Measurements from ENCODE around the gene EYA4. TPM values are rescaled to one million over a fixed set of nuclear protein-coding genes. Genes with fewer than 3 reads are reported as not detected.

The EYA4 gene
- total and polyA plus RNA-seq, 7 donors, result 0.01 to 8.6 (median 0.82) TPM; not detected in 2

DNA sequence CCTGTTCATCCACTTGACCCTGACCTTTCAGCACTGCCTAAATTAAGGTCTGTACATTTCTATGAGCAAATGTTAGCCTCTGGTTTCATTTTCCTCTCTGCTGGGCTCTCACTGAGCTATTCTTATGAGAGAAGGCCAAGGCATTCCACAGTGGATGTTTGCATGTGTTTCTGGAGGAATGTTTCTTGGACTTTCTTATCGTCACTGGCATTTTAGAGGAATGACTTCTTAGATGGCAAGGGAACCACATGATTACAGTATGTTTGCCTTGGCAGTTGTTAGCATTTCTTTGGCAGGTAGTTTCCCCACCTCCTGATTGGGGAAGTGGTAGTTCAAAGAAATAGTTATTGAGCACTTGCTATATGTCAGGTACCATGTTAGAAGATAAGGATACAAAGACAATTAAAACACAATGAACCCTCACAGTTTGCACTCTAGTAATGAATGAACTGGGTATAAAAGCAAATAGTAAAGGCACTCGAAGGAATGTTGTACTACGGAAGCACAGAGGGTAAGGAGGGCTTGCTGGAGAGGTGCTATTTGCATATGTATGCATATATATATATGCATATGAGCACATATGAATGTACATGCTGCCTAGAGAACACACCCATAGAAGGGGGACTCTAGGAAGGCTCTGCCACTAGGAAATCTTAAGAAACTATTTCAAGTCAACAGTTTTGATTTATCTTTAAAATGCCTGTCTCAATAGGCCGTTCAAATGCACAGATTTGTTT lies 307.4 kb downstream of the EYA4 start:
- Histone ChIP-seq H3K36me3 (no peaks in the 10 kb centered on the region), H3K4me3 (no peak overlapping the region), H3K9me3 (no peaks in the 10 kb centered on the region), H3K27ac (peak overlapping the region in 1 of 4 donors; percentile 66), H3K4me1 (peaks cover 0 to 24% (median 18%) of the 10 kb centered on the region in 4 donors), H3K27me3 (no peaks in the 10 kb centered on the region)
- no peak for DNase-seq
- WGBS, 2 donors, result 18 to 62% methylated on average over 4 of the region's 4 CpGs
- TF ChIP-seq, protein P1, sequence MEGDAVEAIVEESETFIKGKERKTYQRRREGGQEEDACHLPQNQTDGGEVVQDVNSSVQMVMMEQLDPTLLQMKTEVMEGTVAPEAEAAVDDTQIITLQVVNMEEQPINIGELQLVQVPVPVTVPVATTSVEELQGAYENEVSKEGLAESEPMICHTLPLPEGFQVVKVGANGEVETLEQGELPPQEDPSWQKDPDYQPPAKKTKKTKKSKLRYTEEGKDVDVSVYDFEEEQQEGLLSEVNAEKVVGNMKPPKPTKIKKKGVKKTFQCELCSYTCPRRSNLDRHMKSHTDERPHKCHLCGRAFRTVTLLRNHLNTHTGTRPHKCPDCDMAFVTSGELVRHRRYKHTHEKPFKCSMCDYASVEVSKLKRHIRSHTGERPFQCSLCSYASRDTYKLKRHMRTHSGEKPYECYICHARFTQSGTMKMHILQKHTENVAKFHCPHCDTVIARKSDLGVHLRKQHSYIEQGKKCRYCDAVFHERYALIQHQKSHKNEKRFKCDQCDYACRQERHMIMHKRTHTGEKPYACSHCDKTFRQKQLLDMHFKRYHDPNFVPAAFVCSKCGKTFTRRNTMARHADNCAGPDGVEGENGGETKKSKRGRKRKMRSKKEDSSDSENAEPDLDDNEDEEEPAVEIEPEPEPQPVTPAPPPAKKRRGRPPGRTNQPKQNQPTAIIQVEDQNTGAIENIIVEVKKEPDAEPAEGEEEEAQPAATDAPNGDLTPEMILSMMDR (IDR thresholded peaks at IDR 0.05), result no peak
- no peak for TF ChIP-seq POLR2A (IDR thresholded peaks at IDR 0.05)
- TF ChIP-seq POLR2AphosphoS5 (IDR thresholded peaks at IDR 0.05), result no peak
- TF ChIP-seq EP300 (IDR thresholded peaks at IDR 0.05), result no peak
- intact Hi-C loops (cut with DNase I), result no loop called here

DNA sequence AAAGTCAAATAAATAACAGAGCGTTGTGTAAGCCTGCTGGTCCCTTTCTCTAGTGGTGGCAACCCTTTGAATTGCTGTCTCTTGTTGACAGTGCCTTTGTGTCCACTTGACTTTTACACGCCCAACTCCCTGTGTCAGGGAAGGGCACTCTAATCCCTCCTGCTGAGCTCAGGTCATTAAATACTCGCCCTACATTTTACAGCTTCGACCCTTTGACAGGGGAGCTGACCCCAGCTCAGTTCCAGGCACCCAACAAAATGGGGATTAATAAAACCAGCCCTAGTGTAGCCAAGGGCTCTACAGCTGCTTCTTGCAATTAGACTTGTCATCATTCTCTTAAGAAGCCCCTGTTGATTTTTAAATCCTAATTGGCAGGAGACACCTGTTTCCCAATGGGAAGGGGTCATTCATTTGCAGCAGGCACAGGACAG lies 308.2 kb downstream of the EYA4 start:
- H3K4me1 ChIP-seq, result peaks cover 0 to 24% (median 18%) of the 10 kb centered on the region in 4 donors
- no peak for TF ChIP-seq EP300 (IDR thresholded peaks at IDR 0.05)
- WGBS, 2 donors, result 28 to 57% methylated on average over 4 of the region's 4 CpGs
- no peaks in the 10 kb centered on the region for H3K36me3 ChIP-seq
- intact Hi-C loops (cut with DNase I), result no loop called here
- H3K27me3 ChIP-seq, result no peaks in the 10 kb centered on the region
- H3K27ac ChIP-seq, result peak overlapping the region in 1 of 4 donors; percentile 66
- no peaks in the 10 kb centered on the region for H3K9me3 ChIP-seq
- DNase-seq, result no peak
- no peak overlapping the region for H3K4me3 ChIP-seq

DNA sequence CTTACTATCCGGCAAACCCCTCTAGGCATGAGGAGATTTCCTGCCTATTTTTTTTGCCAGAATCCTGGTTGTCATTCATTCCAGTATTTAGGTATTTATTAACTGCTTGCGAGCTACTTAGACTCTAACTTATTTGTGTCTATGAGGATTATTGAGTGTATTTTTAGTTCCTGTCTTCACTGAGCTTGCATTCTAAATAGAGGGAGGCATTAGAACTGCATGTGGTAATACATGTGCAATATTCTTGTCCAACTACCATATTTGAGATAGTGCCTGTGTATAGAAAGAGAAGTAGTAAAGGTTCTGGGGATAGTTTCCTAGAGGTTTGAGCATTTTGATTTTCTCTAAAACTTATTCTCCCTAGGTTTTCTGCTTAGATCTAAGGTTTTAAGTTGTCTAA lies 308.9 kb downstream of the EYA4 start:
- Histone ChIP-seq H3K9me3 (no peaks in the 10 kb centered on the region), H3K27me3 (no peaks in the 10 kb centered on the region), H3K4me1 (peaks cover 0 to 24% (median 18%) of the 10 kb centered on the region in 4 donors), H3K4me3 (no peak overlapping the region), H3K36me3 (no peaks in the 10 kb centered on the region), H3K27ac (no peak overlapping the region)
- no peak for DNase-seq
- intact Hi-C loops (cut with DNase I), result loop anchor here (5.0 to 10.0 kb wide), 4 partner anchors 368 to 1015 kb away; partner anchors contain the start of gene TAAR9
- TF ChIP-seq, protein P1 (IDR thresholded peaks at IDR 0.05), result no peak
- TF ChIP-seq EP300 (IDR thresholded peaks at IDR 0.05), result no peak
- no peak for TF ChIP-seq POLR2A (IDR thresholded peaks at IDR 0.05)
- TF ChIP-seq POLR2AphosphoS5 (IDR thresholded peaks at IDR 0.05), result no peak
- 64 to 75% methylated on average over 2 of the region's 2 CpGs for whole genome bisulfite sequencing, 2 donors

DNA sequence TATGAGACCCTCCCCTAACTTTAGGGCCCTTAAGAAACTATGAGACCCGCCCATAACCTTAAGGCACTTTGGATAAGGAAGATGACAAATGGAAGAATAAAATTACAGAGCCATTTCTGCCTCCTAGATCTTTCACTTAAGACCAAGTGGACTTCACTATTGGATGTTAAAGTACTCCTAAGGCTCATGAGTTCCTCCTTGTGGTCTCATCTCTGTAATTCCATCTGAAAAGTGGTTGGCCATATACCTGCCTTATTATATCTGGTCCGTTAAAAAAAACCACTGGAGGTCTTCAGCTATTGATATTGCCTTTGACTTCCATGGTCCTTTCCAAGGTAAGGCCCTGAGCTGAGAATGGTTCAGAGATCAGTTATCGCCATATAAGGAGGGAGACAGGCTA lies 310.3 kb downstream of the EYA4 start:
- H3K27me3 ChIP-seq, result no peaks in the 10 kb centered on the region
- no peak for DNase-seq
- intact Hi-C loops (cut with DNase I), result loop anchor here (5.0 to 10.0 kb wide), 4 partner anchors 369 to 1017 kb away; partner anchors contain the start of gene TAAR9
- peaks cover 0 to 32% (median 21%) of the 10 kb centered on the region in 4 donors for H3K4me1 ChIP-seq
- H3K9me3 ChIP-seq, result no peaks in the 10 kb centered on the region
- TF ChIP-seq, protein P1 (IDR thresholded peaks at IDR 0.05), result no peak
- no peak for TF ChIP-seq EP300 (IDR thresholded peaks at IDR 0.05)
- TF ChIP-seq POLR2A (IDR thresholded peaks at IDR 0.05), result no peak
- TF ChIP-seq POLR2AphosphoS5 (IDR thresholded peaks at IDR 0.05), result no peak
- H3K36me3 ChIP-seq, result no peaks in the 10 kb centered on the region
- WGBS, 2 donors, result 85 to 90% methylated on average over 3 of the region's 3 CpGs
- no peak overlapping the region for H3K4me3 ChIP-seq
- H3K27ac ChIP-seq, result peak overlapping the region; percentile 0 to 71 (median 40)

DNA sequence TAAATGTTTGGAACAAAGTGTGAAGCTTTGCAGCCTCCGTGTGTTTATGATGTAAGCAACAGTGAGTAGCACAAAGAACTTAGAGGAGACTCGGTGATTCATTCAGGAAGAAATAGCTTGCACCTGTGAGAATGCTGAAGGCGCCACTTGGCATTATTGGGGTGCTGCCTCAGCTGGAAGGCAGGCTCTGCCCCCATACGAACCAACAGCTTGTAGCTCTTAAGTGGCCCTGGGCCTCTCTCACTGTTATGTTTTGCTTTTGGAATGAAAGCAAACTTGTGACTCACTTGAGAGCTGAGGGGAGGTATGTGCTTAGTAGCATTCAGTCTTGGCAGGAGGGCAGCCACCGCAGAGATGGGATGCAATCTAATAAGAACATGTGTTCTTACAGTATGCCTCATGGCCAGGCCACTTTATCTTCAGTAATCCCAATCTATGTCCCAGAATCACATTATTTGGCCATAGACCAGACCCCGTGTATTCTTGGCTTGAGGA lies 310.7 kb downstream of the EYA4 start:
- WGBS, 2 donors, result 69 to 70% methylated on average over 6 of the region's 6 CpGs
- TF ChIP-seq, protein P1 (IDR thresholded peaks at IDR 0.05), result no peak
- peak in 1 of 4 donors; percentile 28 for TF ChIP-seq POLR2AphosphoS5 (IDR thresholded peaks at IDR 0.05)
- intact Hi-C loops (cut with DNase I), result loop anchor here (5.0 to 10.0 kb wide), 4 partner anchors 370 to 1017 kb away; partner anchors contain the start of gene TAAR9
- peak; percentile 70 for DNase-seq
- H3K4me1 ChIP-seq, result peaks cover 0 to 32% (median 21%) of the 10 kb centered on the region in 4 donors
- H3K27me3 ChIP-seq, result no peaks in the 10 kb centered on the region
- no peaks in the 10 kb centered on the region for H3K36me3 ChIP-seq
- no peak overlapping the region for H3K4me3 ChIP-seq
- H3K9me3 ChIP-seq, result no peaks in the 10 kb centered on the region
- H3K27ac ChIP-seq, result peak overlapping the region; percentile 0 to 71 (median 40)
